Activated T-helper 1 cell treated with Interleukin-2 at 50 U/mL for 16 hours (primary cell): Measurements from ENCODE around the gene STON1.
"Not testable (repeated sequence)": the region's sequence is repeated elsewhere in the genome, so short reads cannot be mapped to it uniquely, and the experiment has no call there.

Experiments used
- DNase-seq: peaks from one replicate; pipeline ENCODE4 v3.0.0-alpha.2; 2020; ENCODE audit warnings: low read depth

Gene STON1

GRCh38 chr2:48530033-48530811, at the start of gene STON1:
Gene STON1 (plus strand): TSS chr2:48530154. CDS start chr2:48580634, 50,480 bp downstream.
- no peak for DNase-seq

- no peak for DNase-seq
Measured at GRCh38 chr2:48480526-48480925, 49.4 kb upstream of the STON1 start.

GRCh38 chr2:48482313-48482712, 47.6 kb upstream of the STON1 start:
- no peak for DNase-seq

GRCh38 chr2:48482769-48483168, 47.2 kb upstream of the STON1 start:
- no peak for DNase-seq

- no peak for DNase-seq
Measured at GRCh38 chr2:48483506-48483905, 46.4 kb upstream of the STON1 start.

GRCh38 chr2:48483916-48484315, 46.0 kb upstream of the STON1 start:
- DNase-seq: no peak

- DNase-seq: no peak
Measured at GRCh38 chr2:48488545-48488944, 41.4 kb upstream of the STON1 start.

GRCh38 chr2:48496849-48497248, 33.1 kb upstream of the STON1 start:
- no peak for DNase-seq

GRCh38 chr2:48504647-48505327, 25.2 kb upstream of the STON1 start:
- DNase-seq: no peak

- DNase-seq: no peak
Measured at GRCh38 chr2:48507111-48507510, 22.8 kb upstream of the STON1 start.

GRCh38 chr2:48508461-48509124, 21.4 kb upstream of the STON1 start:
- no peak for DNase-seq

GRCh38 chr2:48510329-48510728, 19.6 kb upstream of the STON1 start:
- no peak for DNase-seq

- DNase-seq: no peak
Measured at GRCh38 chr2:48511849-48512470, 18.0 kb upstream of the STON1 start.

- DNase-seq: no peak
Measured at GRCh38 chr2:48512571-48512970, 17.4 kb upstream of the STON1 start.

- DNase-seq: no peak
Measured at GRCh38 chr2:48514348-48515003, 15.5 kb upstream of the STON1 start.

GRCh38 chr2:48515513-48515985, 14.4 kb upstream of the STON1 start:
- no peak for DNase-seq

GRCh38 chr2:48519593-48519992, 10.4 kb upstream of the STON1 start:
- DNase-seq: no peak

- DNase-seq: not testable (repeated sequence)
Measured at GRCh38 chr2:48524756-48525155, 5.2 kb upstream of the STON1 start.

GRCh38 chr2:48525269-48525943, 4.5 kb upstream of the STON1 start:
- DNase-seq: no peak

GRCh38 chr2:48527226-48527885, 2.6 kb upstream of the STON1 start:
- no peak for DNase-seq

- DNase-seq: no peak
Measured at GRCh38 chr2:48528431-48528830, 1.5 kb upstream of the STON1 start.
